Activated CD8-positive, alpha-beta memory T cell treated with anti-CD3 and anti-CD28 coated beads, Interleukin-2, amount 50 U/mL, for 4 hours (primary cell): ENCODE data around the gene ADM2.

Source experiments
- DNase-seq: peaks from one replicate; pipeline ENCODE4 v3.0.0-alpha.2; 2020

The ADM2 gene

DNA sequence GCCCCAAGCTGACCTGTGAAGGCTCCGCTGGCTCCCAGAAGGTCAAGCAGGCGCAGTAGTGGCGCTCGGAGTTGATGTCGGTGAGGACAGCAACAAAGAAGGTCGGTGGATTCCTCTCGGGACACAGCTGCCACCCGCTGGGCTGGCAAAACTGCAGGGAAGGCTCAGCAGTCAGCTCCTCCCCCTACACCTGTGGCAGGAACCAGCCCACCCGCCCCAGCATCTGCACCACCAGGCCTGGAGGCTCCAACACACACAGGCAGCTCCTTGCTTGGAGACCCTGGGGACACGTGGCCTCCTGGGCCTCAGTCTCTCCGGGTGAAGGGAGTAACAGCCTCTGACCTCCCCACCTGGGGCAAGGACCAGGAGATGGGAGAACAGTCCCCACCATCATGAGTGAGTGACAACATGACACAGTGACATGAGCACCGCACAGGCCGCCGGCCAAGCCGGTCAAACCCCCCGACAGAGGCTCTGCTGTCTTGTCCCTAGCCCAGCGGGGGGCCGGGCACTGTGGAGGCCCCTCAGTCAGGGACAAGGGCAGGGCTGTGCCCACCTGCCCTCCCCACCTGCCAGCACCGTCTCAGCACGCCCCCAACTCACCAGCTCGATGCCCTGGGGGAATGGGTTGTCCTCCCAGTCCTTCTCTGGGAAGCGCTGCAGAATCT lies 13.4 kb upstream of the ADM2 start:
- no peak for DNase-seq

DNA sequence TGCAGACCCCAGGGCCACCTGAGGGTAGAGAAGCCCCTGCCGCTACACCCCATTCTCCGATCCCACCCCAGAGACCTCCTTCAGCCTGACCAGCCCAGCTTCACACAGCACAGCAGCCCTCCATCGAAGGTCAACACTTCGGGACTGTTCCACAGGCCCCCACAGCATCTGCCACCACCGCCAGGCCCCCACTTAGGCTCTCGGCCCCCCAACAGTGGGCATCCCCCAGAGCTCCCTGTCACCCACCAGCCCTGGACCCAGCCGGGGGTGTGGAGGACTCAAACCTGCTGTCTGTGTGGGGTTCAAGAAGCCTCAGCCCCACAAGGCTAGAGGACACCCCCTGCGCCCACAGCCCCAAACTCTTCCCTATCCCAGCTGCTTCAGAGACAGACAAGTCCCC lies 12.7 kb upstream of the ADM2 start:
- DNase-seq, result no peak

- peak; percentile 97 for DNase-seq
These were observed 11.7 kb upstream of the ADM2 start for GRCh38 chr22:50469377-50470305.

DNA sequence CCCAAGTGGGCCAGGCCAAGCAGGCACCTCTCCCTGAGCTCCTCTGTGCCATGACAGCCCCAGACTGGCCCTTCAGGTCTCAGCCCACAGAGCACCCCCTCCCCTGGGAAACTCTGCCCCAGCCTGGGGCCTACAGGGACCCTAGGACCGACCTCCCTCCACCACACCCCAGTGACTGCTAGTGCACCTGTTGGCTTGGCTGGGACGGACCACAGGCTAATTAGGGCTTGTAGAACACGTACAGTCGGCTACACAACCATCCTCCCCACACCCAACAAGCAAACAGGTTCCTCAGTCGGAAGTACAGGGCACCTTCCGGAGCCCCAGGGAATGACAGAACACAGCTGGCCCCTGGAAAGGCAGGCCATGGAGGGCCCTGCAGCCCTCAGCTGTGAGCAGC lies 10.9 kb upstream of the ADM2 start:
- no peak for DNase-seq

DNA sequence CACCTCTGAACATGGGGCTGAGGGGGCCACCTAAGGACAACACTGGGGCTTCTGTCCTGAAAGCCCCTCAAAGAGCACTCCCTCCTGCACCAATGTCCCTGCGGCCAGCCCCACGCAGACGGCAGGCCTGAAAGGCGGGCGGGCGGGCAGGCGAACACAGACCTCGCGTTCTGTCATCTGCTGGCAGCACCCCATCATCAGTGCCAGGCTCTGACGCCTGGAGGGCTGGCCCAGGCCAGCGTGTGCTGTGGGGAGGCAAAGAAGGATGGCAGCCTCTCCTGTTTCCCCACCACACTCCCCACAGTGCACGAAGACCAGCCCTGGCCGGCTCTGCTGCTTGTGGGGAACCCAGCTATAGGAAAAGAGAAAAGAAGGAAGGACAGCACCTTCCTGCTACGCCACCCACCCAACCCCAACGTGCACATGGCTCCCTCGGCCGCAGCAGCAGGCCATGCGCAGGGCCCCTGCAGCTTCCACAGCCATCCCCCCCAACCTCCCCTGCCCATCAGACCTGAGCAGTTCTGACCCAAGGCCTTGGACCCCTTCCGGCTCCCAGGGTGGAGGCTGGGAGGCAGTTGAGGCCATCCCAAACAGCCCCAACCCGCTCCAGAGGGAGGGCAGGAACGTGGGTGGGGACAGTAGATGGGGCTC lies 10.0 kb upstream of the ADM2 start:
- DNase-seq, result no peak

GRCh38 chr22:50471962-50472361 lies 9.4 kb upstream of the ADM2 start:
- no peak for DNase-seq

DNA sequence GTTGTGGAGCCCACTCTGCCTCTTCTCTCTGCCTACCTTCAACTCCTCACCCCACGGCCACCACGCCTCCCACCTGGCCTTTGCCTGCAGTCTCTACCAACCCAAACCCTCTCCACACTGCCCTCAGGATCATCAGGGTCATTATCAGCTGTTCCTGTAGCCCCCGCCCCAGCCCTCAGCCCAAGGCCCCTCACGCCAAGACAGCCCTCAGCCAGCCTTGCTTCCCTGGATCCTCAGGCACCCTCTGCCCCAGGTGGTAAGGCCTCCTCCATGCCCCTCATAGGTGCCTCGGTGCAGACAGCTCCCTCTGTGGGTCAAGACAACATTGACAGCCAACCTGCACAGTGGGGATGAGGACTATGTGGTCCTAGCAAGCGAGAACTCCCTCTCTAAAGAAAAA lies 8.3 kb upstream of the ADM2 start:
- DNase-seq, result peak; percentile 49

DNA sequence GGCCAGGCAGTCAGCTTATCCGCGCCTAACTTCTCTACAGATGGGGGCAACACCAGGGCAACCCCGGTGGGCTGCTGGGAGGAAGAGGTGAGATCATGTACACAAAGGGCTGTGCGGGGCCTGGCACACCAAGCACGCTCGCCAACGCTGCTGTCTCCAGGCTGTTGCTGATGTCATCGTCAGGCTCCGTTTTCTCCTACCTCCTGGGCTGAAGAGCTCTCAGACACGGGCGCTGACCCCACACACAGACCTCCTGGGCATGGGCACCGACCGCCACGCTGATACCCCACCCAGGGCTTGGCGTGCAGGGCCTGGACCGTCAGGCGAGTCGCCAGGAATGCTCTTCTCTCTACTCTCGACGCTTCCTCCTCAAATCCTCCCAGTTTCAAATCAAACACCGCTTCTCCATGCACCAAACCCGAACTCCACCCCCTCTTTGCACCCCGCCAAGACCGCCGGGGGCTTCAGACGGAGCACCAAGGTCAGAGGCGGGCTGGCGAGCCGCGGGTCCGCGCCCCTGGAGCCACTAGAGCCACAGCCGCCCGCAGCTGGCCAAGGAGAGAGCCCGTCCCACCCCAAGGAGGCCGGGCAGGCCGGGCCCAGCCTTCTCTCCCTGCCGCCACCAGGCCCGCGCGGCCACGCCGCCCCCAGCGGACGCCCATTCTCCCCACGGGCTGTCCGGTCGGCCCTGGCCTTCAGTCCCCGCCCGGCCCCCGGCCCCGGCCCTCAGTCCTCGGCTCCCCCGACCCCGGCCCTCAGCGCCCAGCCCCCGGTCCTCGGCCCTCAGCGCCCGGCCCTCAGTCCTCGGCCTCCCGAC lies 7.3 kb upstream of the ADM2 start:
- DNase-seq, result peak; percentile 40

GRCh38 chr22:50474710-50475651 lies 6.4 kb upstream of the ADM2 start, which contains the start of gene SBF1:
Gene SBF1, minus strand, starts transcription at chr22:50475035. Its CDS starts 195 bp downstream, at chr22:50474840.
- peak; percentile 88 for DNase-seq

DNA sequence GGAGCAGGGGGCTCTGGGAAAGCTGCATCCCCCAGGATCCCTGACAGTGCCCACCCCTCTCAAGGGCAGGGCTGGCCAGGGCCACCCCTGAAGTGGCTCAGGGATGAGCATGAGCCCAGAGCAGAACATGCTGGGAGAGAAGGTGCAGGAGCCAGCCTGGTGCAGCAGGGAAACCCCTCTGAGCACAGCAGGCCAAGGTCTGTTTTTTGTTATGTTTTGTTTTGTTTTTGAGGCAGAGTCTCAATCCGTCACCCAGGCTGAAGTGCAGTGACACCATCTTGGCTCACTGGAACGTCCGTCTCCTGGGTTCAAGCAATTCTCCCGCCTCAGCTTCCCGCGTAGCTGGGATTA lies 5.7 kb upstream of the ADM2 start:
- DNase-seq, result no peak

DNA sequence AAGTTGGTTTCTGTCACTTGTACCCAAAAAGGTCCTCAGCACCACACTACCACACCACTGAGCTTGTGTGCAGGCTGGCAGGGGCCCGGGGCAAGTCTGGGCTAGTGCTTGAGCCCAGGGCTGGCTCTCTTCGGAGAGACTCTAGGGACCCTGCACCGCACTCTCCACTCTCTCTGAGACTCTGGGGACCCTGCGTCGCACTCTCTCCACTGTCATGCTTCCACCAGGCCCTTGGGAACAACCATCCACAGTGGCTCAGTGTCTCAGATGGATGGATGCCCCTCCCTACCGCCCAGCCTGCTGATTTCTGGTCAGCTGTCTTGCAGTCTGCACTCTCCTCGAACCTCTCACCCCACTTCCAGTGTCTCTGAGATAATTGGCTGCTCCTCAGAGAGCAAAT lies 4.5 kb upstream of the ADM2 start:
- DNase-seq, result no peak

DNA sequence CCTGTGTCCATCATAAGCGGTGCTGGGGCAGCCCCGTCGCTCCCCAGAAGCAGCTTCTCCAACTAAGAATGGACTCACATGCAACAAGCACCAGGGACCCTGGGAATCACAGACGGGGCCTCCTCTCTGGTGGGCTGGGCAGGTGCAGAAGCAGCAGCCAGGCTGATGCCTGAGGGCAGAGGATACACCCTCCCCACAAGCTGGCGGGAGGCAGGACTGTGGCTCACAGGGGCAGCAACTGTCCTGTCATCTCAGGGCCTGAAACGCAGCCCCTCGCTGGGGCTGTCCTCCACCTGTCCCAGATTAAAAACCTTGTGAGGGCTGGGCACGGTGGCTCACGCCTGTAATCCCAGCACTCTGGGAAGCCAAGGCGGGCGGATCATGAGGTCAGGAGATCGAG lies 3.4 kb upstream of the ADM2 start:
- no peak for DNase-seq

GRCh38 chr22:50479721-50480120 lies 1.6 kb upstream of the ADM2 start:
- no peak for DNase-seq

- DNase-seq, result no peak
These were observed 301 bp upstream of the ADM2 start for GRCh38 chr22:50481045-50481439.

- no peak for DNase-seq
These were observed 1.0 kb downstream of the ADM2 start for GRCh38 chr22:50482107-50483074.

GRCh38 chr22:50483106-50483505 lies 1.8 kb downstream of the ADM2 start:
- no peak for DNase-seq

DNA sequence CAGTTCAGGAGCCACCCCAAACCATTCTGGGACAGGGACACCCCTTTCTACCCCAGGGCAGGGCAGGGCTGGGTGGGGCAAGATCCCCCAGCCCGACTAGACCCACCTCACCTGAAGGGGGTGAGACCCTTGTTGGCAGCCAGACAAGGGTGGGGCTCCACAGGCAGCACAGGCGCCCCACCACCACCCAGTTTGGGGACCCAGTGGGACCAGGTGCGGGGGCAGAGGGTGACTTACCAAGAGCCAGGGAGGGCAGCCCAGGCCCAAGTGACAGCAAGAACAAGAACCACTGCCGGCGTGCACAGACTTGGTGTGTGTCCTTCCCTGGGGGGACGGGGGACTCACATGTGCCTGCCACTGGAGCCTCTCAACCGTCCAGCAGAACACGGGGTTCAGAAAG lies 2.2 kb downstream of the ADM2 start:
- no peak for DNase-seq

DNA sequence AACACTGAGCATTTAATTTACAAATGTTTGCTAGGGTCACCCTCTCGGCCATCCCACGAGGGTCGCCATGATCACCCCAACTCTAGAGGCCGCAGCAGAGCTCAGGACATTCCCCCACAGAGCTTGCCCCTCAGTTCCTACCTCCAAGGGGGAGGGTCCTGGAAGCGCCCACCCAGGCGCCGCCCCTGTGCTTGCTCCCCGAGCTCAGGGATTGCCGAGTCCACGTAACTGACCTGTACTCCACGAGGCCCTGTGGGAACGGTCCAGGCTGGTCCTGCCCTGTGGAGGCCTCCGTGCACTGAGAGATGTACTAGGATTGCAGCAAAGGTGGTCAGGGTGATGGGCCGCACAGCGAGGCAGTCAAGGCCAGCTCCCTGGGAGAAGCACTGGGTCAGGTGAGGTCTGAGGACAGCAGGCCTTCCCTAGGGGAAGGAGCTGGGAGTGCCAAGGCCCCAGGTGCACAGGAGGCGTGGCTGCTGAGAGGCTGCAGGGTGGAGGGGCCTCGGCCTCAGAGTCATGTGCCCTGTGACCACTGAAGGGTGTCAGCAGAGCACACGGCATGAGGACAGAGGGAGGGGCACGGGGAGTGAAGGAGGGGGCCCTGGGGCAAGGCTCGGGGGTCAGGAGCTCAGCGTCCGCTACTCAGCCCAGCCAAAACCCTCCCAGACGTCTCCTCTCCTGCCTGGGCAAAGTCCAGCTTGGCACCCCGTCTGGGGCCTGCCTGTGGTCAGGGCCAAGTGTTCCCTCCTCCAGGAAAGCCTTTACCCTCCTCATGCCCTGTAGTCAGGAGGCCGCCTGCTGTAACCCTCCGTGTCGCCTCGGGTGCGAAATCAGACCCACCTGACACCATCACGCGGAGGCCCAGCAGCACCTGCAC lies 2.9 kb downstream of the ADM2 start:
- no peak for DNase-seq
